Measurements from ENCODE around the gene AKAP8. TPM values are rescaled to one million over a fixed set of nuclear protein-coding genes. Genes with fewer than 3 reads are reported as not detected.
"Not testable (repeated sequence)": the region's sequence is repeated elsewhere in the genome, so short reads cannot be mapped to it uniquely, and the experiment has no call there.

AKAP8 gene
- polyA plus RNA-seq, 5 donors: 25.3 to 32.5 (median 29.4) TPM

GRCh38 chr19:15373644-15374043, 5.9 kb downstream of the AKAP8 start:
- DNase-seq: no peak

GRCh38 chr19:15372891-15373301, 6.7 kb downstream of the AKAP8 start:
- DNase-seq: no peak

GRCh38 chr19:15372470-15372869, 7.1 kb downstream of the AKAP8 start:
- DNase-seq: no peak

GRCh38 chr19:15371786-15372380, 7.7 kb downstream of the AKAP8 start:
- no peak for DNase-seq

- no peak for DNase-seq
Observed at GRCh38 chr19:15371119-15371518, 8.5 kb downstream of the AKAP8 start.

- DNase-seq: no peak
Observed at GRCh38 chr19:15369594-15369891, 10.0 kb downstream of the AKAP8 start.

GRCh38 chr19:15368798-15369593, 10.6 kb downstream of the AKAP8 start:
- DNase-seq: no peak

- DNase-seq: no peak
Observed at GRCh38 chr19:15368051-15368632, 11.4 kb downstream of the AKAP8 start.

- DNase-seq: no peak
Observed at GRCh38 chr19:15367439-15367838, 12.1 kb downstream of the AKAP8 start.

- no peak for DNase-seq
Observed at GRCh38 chr19:15365264-15365663, 14.3 kb downstream of the AKAP8 start.

GRCh38 chr19:15363791-15364190, 15.8 kb downstream of the AKAP8 start:
- DNase-seq: not testable (repeated sequence)

GRCh38 chr19:15363048-15363447, 16.5 kb downstream of the AKAP8 start:
- not testable (repeated sequence) for DNase-seq

GRCh38 chr19:15360015-15360414, 19.6 kb downstream of the AKAP8 start:
- DNase-seq: not testable (repeated sequence)

GRCh38 chr19:15358918-15359317, 20.7 kb downstream of the AKAP8 start:
- no peak for DNase-seq

GRCh38 chr19:15357906-15358305, 21.7 kb downstream of the AKAP8 start:
- DNase-seq: no peak

GRCh38 chr19:15354566-15355296, 24.9 kb downstream of the AKAP8 start:
- DNase-seq: no peak

GRCh38 chr19:15353908-15354307, 25.7 kb downstream of the AKAP8 start:
- no peak for DNase-seq

- DNase-seq: not testable (repeated sequence)
Observed at GRCh38 chr19:15352535-15352934, 27.1 kb downstream of the AKAP8 start.

GRCh38 chr19:15341328-15341727, 38.3 kb downstream of the AKAP8 start:
- DNase-seq: not testable (repeated sequence)

- DNase-seq: no peak
Observed at GRCh38 chr19:15340086-15340485, 39.5 kb downstream of the AKAP8 start.

GRCh38 chr19:15337202-15337601, 42.4 kb downstream of the AKAP8 start:
- no peak for DNase-seq

- not testable (repeated sequence) for DNase-seq
Observed at GRCh38 chr19:15335992-15336391, 43.6 kb downstream of the AKAP8 start.
